Central memory CD8-positive, alpha-beta T cell (primary cell): ENCODE data around the gene C11orf91.
"Not testable (repeated sequence)": the region's sequence is repeated elsewhere in the genome, so short reads cannot be mapped to it uniquely, and the experiment has no call there.

Source experiments
- ATAC-seq: fragments of 150-1000 bp; cut with Tn5 transposase; replicated peaks from 2 replicates; pipeline ENCODE4 v1.10.0; 2022; ENCODE audit warnings: mild to moderate bottlenecking, moderate FRiP score, moderate number of reproducible peaks; ENCODE audit not compliant: poor library complexity, severe bottlenecking; ENCODE audit errors: extremely low read depth
- DNase-seq, 2 donors: peaks; one replicate each; pipeline ENCODE4 v3.0.0; 2021; ENCODE audit warnings: low spot score in 2 of 2
- H3K27ac Mint-ChIP-seq: one replicate; pipeline ENCODE4 v1.8.0; 2022; ENCODE audit warnings: low read depth, mild to moderate bottlenecking, moderate library complexity, mixed read lengths
- H3K27me3 Mint-ChIP-seq: one replicate; pipeline ENCODE4 v1.8.0; 2022; ENCODE audit warnings: mixed read lengths
- H3K36me3 Mint-ChIP-seq: one replicate; pipeline ENCODE4 v1.8.0; 2022; ENCODE audit warnings: mild to moderate bottlenecking, moderate library complexity, mixed read lengths; ENCODE audit not compliant: insufficient read depth
- H3K4me1 Mint-ChIP-seq: one replicate; pipeline ENCODE4 v1.8.0; 2022; ENCODE audit warnings: mixed read lengths
- H3K4me3 Mint-ChIP-seq: one replicate; pipeline ENCODE4 v1.8.0; 2022; ENCODE audit warnings: mild to moderate bottlenecking, moderate library complexity, mixed read lengths
- H3K9me3 Mint-ChIP-seq: one replicate; pipeline ENCODE4 v1.8.0; 2022; ENCODE audit warnings: mixed read lengths

C11orf91 gene

GRCh38 chr11:33670250-33671011 lies 30.2 kb downstream of the C11orf91 start:
- H3K27ac Mint-ChIP-seq: no peak overlapping the region
- DNase-seq: no peak
- no peak for ATAC-seq
- H3K4me1 Mint-ChIP-seq: no peaks in the 10 kb centered on the region
- H3K27me3 Mint-ChIP-seq: peaks cover 48% of the 10 kb centered on the region
- H3K36me3 Mint-ChIP-seq: peaks cover 3% of the 10 kb centered on the region
- H3K4me3 Mint-ChIP-seq: no peak overlapping the region
- H3K9me3 Mint-ChIP-seq: no peaks in the 10 kb centered on the region

DNA sequence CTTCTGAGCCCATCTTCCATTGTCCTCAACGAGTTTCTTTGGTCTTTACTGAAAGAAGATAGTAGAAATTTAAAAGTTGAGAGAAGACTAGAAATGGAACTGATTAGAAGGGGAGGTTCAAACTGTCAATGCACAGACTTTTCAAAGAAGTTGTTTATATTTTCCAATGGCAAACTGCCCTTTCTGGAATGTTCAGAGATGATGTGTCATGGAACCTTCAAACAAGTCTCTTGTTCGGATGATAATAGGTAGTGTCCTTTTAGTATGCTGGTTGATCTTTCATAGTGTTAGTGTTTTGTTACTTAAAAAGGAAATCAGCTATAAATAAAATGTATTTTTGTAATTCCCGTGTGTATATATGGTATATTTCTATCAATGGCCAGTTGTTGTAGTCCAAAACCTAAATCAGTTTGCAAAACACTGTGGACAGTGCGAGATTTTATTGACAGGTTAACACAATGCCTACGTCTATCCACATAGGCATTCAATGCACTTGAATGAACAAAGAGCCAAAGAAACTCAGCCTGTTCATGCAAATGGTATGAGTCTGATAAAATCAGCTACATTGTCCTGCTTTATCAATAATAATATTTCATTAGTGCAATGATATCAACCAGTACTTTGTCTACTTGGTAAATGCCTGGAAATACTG lies 30.9 kb downstream of the C11orf91 start:
- DNase-seq (no peak), ATAC-seq (no peak)
- H3K36me3 Mint-ChIP-seq: peaks cover 3% of the 10 kb centered on the region
- no peaks in the 10 kb centered on the region for H3K9me3 Mint-ChIP-seq
- no peak overlapping the region for H3K27ac Mint-ChIP-seq
- peaks cover 48% of the 10 kb centered on the region for H3K27me3 Mint-ChIP-seq
- H3K4me3 Mint-ChIP-seq: no peak overlapping the region
- H3K4me1 Mint-ChIP-seq: no peaks in the 10 kb centered on the region

- Mint-ChIP-seq H3K4me1 (no peaks in the 10 kb centered on the region), H3K27me3 (peaks cover 54% of the 10 kb centered on the region), H3K4me3 (no peak overlapping the region), H3K9me3 (no peaks in the 10 kb centered on the region), H3K36me3 (peaks cover 3% of the 10 kb centered on the region), H3K27ac (no peak overlapping the region)
- DNase-seq: no peak
- no peak for ATAC-seq
Measured at GRCh38 chr11:33668951-33669596, 31.6 kb downstream of the C11orf91 start.

DNA sequence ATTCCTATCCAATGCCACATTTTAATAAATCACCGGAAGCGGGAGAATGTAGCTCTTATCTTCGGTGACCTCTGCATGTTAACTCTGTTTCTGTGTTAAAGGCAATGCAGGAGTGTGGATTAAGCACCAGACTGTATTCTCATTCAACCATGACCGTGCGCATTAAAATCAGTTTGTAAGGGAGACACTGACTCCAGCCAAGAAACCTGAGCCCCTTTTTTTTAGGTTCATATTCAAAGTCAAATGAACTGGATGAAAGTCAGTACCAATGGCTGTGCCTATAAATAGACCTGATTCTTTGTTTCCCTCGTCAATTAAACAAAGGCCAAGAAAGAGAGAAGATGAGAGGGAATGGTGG lies 32.2 kb downstream of the C11orf91 start:
- no peak for DNase-seq
- no peaks in the 10 kb centered on the region for H3K9me3 Mint-ChIP-seq
- peaks cover 60% of the 10 kb centered on the region for H3K27me3 Mint-ChIP-seq
- H3K36me3 Mint-ChIP-seq: peaks cover 3% of the 10 kb centered on the region
- H3K27ac Mint-ChIP-seq: no peak overlapping the region
- ATAC-seq: no peak
- H3K4me1 Mint-ChIP-seq: no peaks in the 10 kb centered on the region
- no peak overlapping the region for H3K4me3 Mint-ChIP-seq

GRCh38 chr11:33667819-33668467 lies 32.7 kb downstream of the C11orf91 start:
- H3K9me3 Mint-ChIP-seq: no peaks in the 10 kb centered on the region
- no peaks in the 10 kb centered on the region for H3K4me1 Mint-ChIP-seq
- no peak for DNase-seq
- H3K27ac Mint-ChIP-seq: no peak overlapping the region
- no peak overlapping the region for H3K4me3 Mint-ChIP-seq
- H3K36me3 Mint-ChIP-seq: peaks cover 3% of the 10 kb centered on the region
- no peak for ATAC-seq
- H3K27me3 Mint-ChIP-seq: peaks cover 65% of the 10 kb centered on the region

DNA sequence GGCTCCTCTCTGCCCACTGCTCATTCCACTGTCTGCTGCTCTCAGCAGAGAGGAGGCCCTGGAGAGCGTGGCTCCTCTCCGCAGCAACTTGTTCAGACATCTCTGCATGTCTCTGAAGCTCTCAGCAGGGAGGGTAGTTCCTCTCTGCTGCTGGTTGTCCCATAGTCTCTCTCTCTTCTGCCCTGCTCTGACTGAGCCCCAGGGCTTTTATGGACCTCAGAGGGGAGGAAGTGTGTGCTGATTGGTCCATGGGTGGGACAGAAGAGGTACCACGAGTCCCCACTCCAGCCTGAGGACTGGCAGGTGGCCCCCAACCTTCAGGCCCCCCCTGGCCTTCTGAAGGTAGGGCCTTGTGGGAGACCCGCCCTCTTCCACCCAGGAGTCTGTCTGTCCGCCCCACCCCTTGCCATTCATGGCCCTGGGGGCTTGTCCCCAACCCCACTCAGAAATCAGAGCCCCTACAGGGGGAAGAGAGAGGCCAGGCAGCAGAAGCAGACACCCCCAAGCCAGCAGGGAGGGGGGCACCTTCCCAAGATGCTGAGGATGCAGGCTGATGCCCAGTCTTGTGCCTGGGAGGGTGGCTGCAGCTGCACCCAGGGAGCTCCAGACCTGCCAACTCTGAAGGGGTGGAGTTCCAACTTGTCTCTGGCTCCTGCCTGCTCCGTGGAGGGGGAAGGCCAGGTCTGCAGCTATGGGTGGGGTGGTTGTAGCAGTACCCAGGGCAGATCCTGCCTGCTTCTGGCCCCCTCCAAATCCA lies 35.1 kb downstream of the C11orf91 start:
- no peak overlapping the region for H3K27ac Mint-ChIP-seq
- H3K27me3 Mint-ChIP-seq: peaks cover 42% of the 10 kb centered on the region
- H3K9me3 Mint-ChIP-seq: no peaks in the 10 kb centered on the region
- DNase-seq (no peak), ATAC-seq (no peak)
- H3K4me1 Mint-ChIP-seq: no peaks in the 10 kb centered on the region
- no peaks in the 10 kb centered on the region for H3K36me3 Mint-ChIP-seq
- H3K4me3 Mint-ChIP-seq: no peak overlapping the region

GRCh38 chr11:33664827-33665226 lies 35.8 kb downstream of the C11orf91 start:
- Mint-ChIP-seq H3K36me3 (no peaks in the 10 kb centered on the region), H3K4me1 (no peaks in the 10 kb centered on the region), H3K27ac (no peak overlapping the region), H3K4me3 (no peak overlapping the region), H3K9me3 (no peaks in the 10 kb centered on the region), H3K27me3 (peaks cover 44% of the 10 kb centered on the region)
- DNase-seq (no peak), ATAC-seq (no peak)

DNA sequence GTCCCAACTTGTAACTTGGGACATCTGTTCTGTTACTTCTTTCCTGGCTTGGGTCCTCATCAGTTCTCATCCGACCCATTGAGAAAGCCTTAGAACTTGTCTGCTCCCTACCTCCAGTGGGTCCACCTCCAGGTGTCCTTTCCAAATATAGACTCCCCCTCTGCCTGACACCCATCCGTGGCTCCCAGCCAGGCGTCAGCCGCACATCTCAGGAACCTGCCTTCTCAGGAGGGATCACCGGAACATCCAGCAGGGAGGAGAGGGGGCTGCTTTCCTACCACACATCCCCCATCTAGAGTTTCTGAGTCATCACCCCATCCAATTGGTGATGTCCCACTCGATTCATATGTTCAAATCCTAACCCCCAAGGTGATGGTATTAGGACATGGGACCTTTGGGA lies 36.5 kb downstream of the C11orf91 start:
- Mint-ChIP-seq H3K27ac (no peak overlapping the region), H3K36me3 (no peaks in the 10 kb centered on the region), H3K4me3 (no peak overlapping the region), H3K4me1 (no peaks in the 10 kb centered on the region), H3K27me3 (peaks cover 51% of the 10 kb centered on the region), H3K9me3 (no peaks in the 10 kb centered on the region)
- DNase-seq (no peak), ATAC-seq (no peak)

GRCh38 chr11:33663121-33663520 lies 37.5 kb downstream of the C11orf91 start:
- Mint-ChIP-seq H3K27ac (no peak overlapping the region), H3K27me3 (peaks cover 52% of the 10 kb centered on the region), H3K4me3 (no peak overlapping the region), H3K9me3 (no peaks in the 10 kb centered on the region), H3K36me3 (no peaks in the 10 kb centered on the region), H3K4me1 (no peaks in the 10 kb centered on the region)
- no peak for ATAC-seq
- no peak for DNase-seq

DNA sequence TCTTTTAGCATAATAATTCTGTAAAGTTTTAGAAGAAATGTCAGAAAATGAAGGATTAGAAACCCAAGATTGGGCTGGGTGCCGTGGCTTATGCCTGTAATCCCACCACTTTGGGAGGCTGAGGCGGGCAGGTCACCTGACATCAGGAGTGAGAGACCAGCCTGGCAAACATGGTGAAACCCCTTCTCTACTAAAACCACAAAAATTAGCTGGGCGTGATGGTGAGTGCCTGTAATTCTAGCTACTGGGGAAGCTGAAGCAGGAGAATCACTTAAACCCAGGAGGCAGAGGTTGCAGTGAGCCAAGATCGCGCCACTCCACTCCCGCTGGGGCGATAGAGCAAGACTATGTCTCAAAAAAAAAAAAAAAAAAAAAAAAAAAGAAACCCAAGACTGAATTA lies 39.1 kb downstream of the C11orf91 start:
- not testable (repeated sequence) for H3K27ac Mint-ChIP-seq, H3K4me3 Mint-ChIP-seq, ATAC-seq, H3K9me3 Mint-ChIP-seq, H3K4me1 Mint-ChIP-seq, DNase-seq, H3K36me3 Mint-ChIP-seq
- peaks cover 57% of the 10 kb centered on the region for H3K27me3 Mint-ChIP-seq

- Mint-ChIP-seq H3K36me3 (no peaks in the 10 kb centered on the region), H3K27ac (no peak overlapping the region), H3K4me3 (no peak overlapping the region), H3K27me3 (peaks cover 57% of the 10 kb centered on the region), H3K9me3 (no peaks in the 10 kb centered on the region), H3K4me1 (no peaks in the 10 kb centered on the region)
- no peak for DNase-seq
- ATAC-seq: no peak
Measured at GRCh38 chr11:33660962-33661361, 39.7 kb downstream of the C11orf91 start.

DNA sequence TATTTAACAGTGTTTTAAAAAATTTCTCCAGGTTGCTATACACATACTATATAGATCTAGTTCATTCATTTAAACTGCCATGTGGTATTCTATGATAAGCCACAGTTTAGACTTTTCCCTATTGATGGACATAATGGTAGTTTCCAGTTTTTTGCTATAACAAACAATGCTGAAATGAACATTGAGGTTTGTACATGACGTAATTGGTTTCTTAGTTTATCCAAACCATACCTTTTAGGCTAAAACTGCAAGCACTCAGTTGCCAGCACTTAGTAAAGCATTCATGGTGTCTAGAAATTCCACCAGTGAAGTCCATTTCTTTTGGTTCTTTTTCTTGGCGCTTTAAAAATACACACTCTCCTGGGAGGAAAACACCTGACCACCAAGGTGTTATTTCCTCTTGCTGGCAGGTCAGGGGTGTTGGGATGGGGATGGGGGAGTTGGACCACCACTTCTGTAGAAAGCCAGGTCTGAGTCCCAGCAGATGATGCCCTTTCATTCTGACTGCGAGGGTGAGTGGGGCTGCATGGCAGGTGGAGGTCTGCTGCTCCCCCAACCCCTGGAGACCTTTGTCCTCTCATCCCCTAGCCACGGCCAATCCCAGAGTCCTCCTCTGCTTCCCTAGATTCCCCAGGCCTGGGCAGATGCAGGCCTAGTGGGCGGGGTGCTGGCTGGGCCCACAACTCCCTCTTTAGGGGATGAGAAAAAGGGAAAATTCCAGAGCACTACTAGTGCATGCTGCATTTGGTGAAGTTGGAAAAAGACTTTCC lies 41.1 kb downstream of the C11orf91 start:
- Mint-ChIP-seq H3K27ac (no peak overlapping the region), H3K27me3 (peaks cover 69% of the 10 kb centered on the region), H3K36me3 (no peaks in the 10 kb centered on the region), H3K4me3 (no peak overlapping the region), H3K4me1 (no peaks in the 10 kb centered on the region), H3K9me3 (no peaks in the 10 kb centered on the region)
- ATAC-seq (no peak), DNase-seq (no peak)
